ENCODE data around the gene CYP11A1. TPM values are rescaled to one million over a fixed set of nuclear protein-coding genes. Genes with fewer than 3 reads are reported as not detected.

CYP11A1 gene
- total RNA-seq, 1 donor from 2014 or later: 2.0 TPM

DNA sequence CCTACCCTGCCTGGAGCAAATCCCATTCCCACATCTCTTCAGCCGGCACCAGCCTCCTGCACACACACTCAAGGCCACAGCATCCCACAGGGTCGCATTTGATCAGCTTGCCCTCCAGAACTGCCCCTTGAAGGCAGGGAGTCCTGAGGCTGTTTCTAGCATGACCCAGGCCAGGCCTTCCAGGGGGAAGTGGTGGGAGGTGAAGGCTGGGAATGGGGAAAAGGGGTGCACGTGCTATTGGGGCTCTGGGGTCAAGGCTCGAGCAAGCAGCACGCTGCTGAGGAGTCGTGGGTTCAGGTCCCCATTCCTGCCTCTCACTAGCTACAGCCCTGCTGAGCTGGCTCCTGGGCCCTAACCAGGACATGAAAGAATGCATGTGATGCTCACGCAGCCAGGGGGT lies 41.4 kb upstream of the CYP11A1 start:
- no peak overlapping the region for H3K27ac Mint-ChIP-seq
- H3K27me3 Mint-ChIP-seq: peaks cover 24% of the 10 kb centered on the region

DNA sequence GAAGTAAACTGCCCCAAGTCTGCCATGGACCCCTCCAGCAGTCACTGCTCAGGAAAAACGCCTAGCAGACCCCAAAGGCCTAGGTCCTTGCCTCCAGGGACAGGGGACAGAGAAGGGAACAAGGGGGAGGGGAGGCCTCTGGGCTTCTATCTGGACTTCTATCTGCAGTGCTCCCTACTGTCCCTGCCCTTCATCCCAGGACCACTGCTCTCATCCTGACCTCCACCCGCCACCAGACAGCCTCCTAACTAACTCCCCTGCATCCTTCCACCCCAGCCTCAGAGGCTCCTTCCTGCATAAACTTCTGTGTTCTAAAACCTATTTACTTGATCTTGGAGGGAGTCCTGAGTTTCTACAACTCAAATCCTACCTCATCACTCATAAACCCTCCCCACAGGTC lies 40.9 kb upstream of the CYP11A1 start:
- H3K9me3 Mint-ChIP-seq (ENCODE audit: low read depth): no peaks in the 10 kb centered on the region
- H3K27me3 Mint-ChIP-seq: peaks cover 24% of the 10 kb centered on the region
- no peaks in the 10 kb centered on the region for H3K4me1 Mint-ChIP-seq (ENCODE audit: low read depth)
- no peaks in the 10 kb centered on the region for H3K36me3 Mint-ChIP-seq (ENCODE audit: insufficient read depth)
- H3K27ac Mint-ChIP-seq: no peak overlapping the region
- TF ChIP-seq, protein P1, sequence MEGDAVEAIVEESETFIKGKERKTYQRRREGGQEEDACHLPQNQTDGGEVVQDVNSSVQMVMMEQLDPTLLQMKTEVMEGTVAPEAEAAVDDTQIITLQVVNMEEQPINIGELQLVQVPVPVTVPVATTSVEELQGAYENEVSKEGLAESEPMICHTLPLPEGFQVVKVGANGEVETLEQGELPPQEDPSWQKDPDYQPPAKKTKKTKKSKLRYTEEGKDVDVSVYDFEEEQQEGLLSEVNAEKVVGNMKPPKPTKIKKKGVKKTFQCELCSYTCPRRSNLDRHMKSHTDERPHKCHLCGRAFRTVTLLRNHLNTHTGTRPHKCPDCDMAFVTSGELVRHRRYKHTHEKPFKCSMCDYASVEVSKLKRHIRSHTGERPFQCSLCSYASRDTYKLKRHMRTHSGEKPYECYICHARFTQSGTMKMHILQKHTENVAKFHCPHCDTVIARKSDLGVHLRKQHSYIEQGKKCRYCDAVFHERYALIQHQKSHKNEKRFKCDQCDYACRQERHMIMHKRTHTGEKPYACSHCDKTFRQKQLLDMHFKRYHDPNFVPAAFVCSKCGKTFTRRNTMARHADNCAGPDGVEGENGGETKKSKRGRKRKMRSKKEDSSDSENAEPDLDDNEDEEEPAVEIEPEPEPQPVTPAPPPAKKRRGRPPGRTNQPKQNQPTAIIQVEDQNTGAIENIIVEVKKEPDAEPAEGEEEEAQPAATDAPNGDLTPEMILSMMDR (IDR thresholded peaks at IDR 0.05; ENCODE audit: unreplicated experiment): no peak
- DNase-seq (ENCODE audit: low spot score, unreplicated experiment): no peak
- no peak overlapping the region for H3K4me3 Mint-ChIP-seq (ENCODE audit: low read depth)

More for the DNA sequence above, 41.4 kb upstream of the CYP11A1 start:
- H3K36me3 Mint-ChIP-seq (ENCODE audit: insufficient read depth): no peaks in the 10 kb centered on the region
- H3K4me1 Mint-ChIP-seq (ENCODE audit: low read depth): no peaks in the 10 kb centered on the region
- TF ChIP-seq, protein P1 (IDR thresholded peaks at IDR 0.05; ENCODE audit: unreplicated experiment): no peak
- no peak for DNase-seq (ENCODE audit: low spot score, unreplicated experiment)
- H3K9me3 Mint-ChIP-seq (ENCODE audit: low read depth): no peaks in the 10 kb centered on the region
- no peak overlapping the region for H3K4me3 Mint-ChIP-seq (ENCODE audit: low read depth)

DNA sequence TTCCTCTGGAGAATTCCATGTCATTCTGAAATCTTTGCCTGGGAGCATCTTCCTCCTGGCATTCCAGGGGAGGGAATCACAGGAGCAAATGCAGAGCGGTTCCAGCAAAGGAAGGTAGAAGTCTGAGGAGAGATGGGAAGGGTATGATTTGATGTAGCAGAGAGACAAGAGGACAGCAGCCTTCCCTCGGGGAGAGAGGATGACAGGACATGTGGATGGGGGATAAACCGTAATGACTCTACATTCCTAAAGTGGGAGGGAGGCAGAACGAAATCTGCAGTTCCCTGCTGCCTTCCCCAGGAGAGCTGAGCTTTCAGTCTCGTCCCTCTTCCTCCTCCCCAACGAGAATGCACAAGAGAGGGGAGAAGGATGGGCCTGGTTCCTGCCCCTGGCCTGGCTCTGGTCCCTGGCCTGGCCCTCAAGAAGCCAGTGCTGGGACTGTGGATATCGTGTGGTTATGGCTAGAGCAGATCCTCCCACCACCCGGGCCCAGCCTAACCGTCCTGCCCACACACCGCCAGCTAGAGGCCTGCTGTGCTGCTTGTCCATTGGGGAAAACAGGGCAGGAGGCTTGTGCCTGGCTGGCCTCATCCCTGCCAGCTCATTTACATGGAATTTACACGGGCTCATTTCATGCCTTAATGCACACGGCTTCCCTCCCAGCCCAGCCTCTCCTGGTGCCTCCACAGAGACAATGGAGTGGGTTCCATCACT lies 39.7 kb upstream of the CYP11A1 start:
- no peak overlapping the region for H3K4me3 Mint-ChIP-seq (ENCODE audit: low read depth)
- no peak for DNase-seq (ENCODE audit: low spot score, unreplicated experiment)
- H3K9me3 Mint-ChIP-seq (ENCODE audit: low read depth): no peaks in the 10 kb centered on the region
- no peaks in the 10 kb centered on the region for H3K36me3 Mint-ChIP-seq (ENCODE audit: insufficient read depth)
- H3K4me1 Mint-ChIP-seq (ENCODE audit: low read depth): no peaks in the 10 kb centered on the region
- peaks cover 26% of the 10 kb centered on the region for H3K27me3 Mint-ChIP-seq
- no peak overlapping the region for H3K27ac Mint-ChIP-seq
- TF ChIP-seq, protein P1 (IDR thresholded peaks at IDR 0.05; ENCODE audit: unreplicated experiment): no peak

DNA sequence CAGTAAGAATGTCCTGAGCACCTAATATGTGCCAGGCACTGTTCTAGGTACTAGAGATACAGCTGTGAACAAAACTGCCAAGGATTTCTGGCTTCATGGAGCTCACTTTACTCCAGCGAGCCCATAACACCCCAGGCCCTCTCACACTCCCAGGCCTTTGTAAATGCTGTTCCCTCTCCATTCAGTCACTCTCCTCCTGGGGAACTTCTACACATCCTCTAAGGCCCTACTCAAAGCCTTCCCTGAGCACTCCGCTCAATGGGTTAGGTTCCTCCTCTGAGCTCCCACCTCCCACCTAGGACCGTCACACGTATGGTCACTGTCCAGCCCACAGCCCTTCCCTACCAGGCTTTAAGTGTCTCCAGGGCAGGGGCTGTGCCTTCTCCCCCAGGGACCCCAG lies 39.1 kb upstream of the CYP11A1 start:
- Mint-ChIP-seq H3K4me3 (ENCODE audit: low read depth) (no peak overlapping the region), H3K27me3 (peaks cover 32% of the 10 kb centered on the region), H3K4me1 (ENCODE audit: low read depth) (no peaks in the 10 kb centered on the region), H3K9me3 (ENCODE audit: low read depth) (no peaks in the 10 kb centered on the region), H3K27ac (no peak overlapping the region), H3K36me3 (ENCODE audit: insufficient read depth) (no peaks in the 10 kb centered on the region)
- no peak for DNase-seq (ENCODE audit: low spot score, unreplicated experiment)
- TF ChIP-seq, protein P1 (IDR thresholded peaks at IDR 0.05; ENCODE audit: unreplicated experiment): no peak

DNA sequence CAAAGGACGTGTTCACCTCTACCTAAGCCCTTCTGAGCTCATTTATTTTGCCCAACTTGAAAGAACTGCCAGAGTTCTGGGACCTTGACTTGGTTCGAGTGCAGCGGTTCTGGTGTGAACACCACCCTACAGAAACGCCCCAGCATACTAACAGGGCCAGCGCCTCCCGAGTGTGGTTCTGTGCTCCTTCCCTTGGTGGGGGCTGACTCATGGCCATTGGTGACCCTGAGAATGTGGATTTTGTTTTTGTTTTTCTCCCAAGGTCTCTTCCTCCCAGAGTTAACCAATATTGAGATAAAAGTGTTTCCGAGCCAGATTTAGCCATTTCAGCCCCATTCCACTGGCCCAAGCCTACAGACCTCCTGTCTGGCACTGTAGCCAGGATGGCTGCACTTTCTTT lies 38.4 kb upstream of the CYP11A1 start:
- Mint-ChIP-seq H3K36me3 (ENCODE audit: insufficient read depth) (no peaks in the 10 kb centered on the region), H3K9me3 (ENCODE audit: low read depth) (no peaks in the 10 kb centered on the region), H3K4me3 (ENCODE audit: low read depth) (no peak overlapping the region), H3K27me3 (peaks cover 36% of the 10 kb centered on the region), H3K27ac (no peak overlapping the region), H3K4me1 (ENCODE audit: low read depth) (peaks cover 1% of the 10 kb centered on the region)
- DNase-seq (ENCODE audit: low spot score, unreplicated experiment): no peak
- TF ChIP-seq, protein P1 (IDR thresholded peaks at IDR 0.05; ENCODE audit: unreplicated experiment): no peak

All from progenitor cell of endocrine pancreas (in vitro differentiated cells).